ENCODE data around the gene C11orf86.

GRCh38 chr11:67015048-67015447 is 39.9 kb downstream of the C11orf86 start:
- TF ChIP-seq, protein P1, sequence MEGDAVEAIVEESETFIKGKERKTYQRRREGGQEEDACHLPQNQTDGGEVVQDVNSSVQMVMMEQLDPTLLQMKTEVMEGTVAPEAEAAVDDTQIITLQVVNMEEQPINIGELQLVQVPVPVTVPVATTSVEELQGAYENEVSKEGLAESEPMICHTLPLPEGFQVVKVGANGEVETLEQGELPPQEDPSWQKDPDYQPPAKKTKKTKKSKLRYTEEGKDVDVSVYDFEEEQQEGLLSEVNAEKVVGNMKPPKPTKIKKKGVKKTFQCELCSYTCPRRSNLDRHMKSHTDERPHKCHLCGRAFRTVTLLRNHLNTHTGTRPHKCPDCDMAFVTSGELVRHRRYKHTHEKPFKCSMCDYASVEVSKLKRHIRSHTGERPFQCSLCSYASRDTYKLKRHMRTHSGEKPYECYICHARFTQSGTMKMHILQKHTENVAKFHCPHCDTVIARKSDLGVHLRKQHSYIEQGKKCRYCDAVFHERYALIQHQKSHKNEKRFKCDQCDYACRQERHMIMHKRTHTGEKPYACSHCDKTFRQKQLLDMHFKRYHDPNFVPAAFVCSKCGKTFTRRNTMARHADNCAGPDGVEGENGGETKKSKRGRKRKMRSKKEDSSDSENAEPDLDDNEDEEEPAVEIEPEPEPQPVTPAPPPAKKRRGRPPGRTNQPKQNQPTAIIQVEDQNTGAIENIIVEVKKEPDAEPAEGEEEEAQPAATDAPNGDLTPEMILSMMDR (IDR thresholded peaks at IDR 0.05) = no peak
- no peak for TF ChIP-seq POLR2AphosphoS5 (IDR thresholded peaks at IDR 0.05)
